WI38 (cell line): ENCODE results near the gene SNCB.
A peak's percentile ranks its signal among the peaks of the same experiment; 100 is the strongest.

ENCODE experiments used
- H3K4me3 ChIP-seq: 2 replicates; pipeline ENCODE4 v1.5.1; 2011; ENCODE audit warnings: low read depth, mild to moderate bottlenecking, control low read depth, low read length
- TF ChIP-seq, protein P1 (sequence below): IDR thresholded peaks from 2 replicates; pipeline ENCODE4 v1.5.1; 2012; ENCODE audit warnings: low read depth, mild to moderate bottlenecking, control low read depth, low read length

Gene SNCB

DNA sequence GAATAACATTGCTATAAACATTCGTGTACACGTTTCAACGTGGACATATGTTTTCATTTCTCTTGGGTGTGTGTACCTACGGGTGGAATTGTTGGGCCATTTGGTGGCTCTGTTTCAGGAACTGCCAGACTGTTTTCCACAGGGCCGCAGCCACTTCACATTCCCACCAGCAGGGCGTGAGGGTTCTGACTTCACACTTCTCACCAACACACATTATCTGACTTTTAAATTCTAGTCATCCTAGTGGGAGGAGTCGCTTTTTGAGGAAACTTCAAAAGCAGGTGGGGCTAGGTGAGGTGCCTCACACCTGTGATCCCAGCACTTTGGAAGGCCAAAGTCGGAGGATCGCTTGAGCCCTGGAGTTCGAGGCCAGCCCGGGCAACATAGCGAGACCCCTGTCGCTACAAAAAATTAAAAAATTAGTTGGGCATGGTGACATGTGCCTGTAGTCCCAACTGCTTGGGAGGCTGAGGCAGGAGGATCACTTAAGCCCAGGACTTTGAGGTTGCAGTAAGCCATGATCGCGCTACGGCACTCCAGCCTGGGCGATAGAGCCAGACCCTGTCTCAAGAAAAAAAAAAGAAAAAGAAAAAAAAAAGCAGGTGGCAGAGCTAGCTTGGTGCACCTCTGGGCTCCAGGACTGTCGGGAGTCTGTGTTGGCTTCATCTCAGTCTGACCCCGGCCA is 45.5 kb upstream of the SNCB start:
- TF ChIP-seq, protein P1, sequence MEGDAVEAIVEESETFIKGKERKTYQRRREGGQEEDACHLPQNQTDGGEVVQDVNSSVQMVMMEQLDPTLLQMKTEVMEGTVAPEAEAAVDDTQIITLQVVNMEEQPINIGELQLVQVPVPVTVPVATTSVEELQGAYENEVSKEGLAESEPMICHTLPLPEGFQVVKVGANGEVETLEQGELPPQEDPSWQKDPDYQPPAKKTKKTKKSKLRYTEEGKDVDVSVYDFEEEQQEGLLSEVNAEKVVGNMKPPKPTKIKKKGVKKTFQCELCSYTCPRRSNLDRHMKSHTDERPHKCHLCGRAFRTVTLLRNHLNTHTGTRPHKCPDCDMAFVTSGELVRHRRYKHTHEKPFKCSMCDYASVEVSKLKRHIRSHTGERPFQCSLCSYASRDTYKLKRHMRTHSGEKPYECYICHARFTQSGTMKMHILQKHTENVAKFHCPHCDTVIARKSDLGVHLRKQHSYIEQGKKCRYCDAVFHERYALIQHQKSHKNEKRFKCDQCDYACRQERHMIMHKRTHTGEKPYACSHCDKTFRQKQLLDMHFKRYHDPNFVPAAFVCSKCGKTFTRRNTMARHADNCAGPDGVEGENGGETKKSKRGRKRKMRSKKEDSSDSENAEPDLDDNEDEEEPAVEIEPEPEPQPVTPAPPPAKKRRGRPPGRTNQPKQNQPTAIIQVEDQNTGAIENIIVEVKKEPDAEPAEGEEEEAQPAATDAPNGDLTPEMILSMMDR, result peak; percentile 54
- no peak overlapping the region for H3K4me3 ChIP-seq

DNA sequence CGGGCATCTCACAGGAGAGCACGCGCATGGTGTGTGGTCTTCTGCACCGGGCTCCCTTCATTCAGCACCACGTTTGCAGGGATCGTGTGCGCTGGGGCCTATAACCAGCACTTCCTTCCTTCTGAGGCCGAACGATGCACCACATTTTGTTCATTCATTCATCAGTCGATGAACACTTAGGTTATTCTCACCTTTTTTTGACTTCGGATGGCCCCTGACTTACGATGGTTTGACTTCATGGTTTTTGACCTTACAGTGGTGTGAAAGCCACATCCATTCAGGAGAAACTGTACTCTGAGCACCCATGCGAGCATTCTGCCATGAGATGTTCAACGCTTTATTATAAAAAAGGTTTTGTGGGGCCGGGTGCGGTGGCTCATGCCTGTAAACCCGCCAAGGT is 44.5 kb upstream of the SNCB start:
- TF ChIP-seq, protein P1, result no peak
- H3K4me3 ChIP-seq, result no peak overlapping the region

DNA sequence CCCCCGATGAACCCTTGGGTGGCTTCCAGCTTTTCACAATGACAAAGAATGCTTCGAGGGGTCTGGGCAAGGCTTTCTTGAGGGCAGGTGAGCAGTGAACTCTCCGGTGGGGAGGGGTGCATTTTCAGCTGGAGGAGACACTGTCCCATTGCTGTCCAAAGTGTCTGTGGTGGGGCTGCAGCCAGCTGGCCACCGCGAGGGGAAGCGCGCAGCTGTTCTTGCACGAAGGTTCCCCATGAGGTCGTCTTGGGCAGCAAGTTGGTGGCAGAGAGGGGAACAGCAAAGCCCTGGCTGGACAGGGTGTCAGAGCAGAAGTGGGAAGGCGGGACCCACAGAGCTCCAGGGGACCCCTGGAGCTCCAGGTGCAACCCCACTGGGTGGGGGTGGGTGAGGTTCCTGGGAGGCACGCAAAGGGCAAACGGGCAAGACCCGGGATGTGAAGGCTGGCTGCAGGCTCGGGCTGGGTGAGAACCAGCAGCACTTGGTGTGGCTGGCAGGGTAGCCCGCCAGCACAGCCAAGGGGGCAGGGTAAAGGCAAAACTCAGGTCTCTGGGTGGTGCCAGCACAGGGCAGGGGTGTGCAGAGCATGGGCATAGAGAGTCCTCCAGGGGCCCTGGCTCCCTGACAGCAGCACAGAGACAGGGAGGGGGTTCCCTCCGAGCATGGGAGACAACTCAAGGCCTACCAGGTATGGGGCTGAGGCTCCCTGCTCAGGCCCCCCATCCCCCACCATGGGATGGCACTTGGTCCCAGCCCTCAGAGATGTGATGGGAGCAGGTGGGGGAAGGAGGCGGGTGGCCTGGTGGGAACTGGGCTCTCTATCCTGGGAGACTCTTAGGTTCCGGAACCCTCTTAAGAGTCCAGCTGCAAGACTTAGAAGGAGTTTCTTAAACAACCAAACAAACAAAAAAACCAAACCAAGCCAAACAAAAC is 43.6 kb upstream of the SNCB start:
- TF ChIP-seq, protein P1, result no peak
- no peak overlapping the region for H3K4me3 ChIP-seq

DNA sequence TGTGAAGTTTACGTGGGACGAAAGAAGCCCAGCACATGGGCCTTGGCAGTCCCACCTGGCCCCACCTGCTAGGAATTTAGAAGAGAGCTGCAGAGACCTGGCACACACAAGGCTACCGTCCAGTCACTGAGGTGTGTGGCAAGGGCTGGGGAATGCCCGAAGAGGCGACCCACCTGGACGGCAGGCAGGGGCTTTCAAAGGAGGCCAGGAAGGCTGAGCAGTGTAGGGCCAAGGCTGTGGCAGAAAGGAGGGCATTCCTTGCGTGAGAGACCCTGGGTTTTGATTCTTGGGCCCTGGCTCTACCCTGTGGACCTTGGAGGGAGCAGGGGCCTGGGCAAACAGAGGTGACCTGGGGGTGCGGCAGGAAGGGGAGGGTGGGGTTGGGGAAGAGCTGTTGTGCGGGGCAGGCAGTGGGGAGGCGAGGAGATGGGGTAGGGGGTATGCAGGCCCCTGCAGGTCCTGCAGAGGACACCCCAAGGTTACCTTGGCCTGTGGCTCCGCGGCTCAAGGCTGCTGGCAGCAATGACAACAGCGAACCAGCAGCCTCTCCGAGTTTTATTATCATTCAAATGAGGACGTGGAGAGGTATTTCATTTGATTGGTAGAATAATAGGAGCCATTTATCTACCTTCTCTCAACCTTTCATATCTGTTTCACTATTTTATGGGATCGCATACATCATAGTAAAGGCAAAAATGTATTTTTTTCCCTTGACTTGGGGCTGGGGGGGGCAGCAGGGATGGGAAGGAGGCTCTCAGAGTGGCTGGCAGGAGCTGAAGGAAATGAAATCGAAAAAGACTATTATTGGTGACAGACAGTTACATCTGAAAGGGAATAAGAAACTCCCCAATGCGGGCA is 41.8 kb upstream of the SNCB start:
- TF ChIP-seq, protein P1, result no peak
- no peak overlapping the region for H3K4me3 ChIP-seq

DNA sequence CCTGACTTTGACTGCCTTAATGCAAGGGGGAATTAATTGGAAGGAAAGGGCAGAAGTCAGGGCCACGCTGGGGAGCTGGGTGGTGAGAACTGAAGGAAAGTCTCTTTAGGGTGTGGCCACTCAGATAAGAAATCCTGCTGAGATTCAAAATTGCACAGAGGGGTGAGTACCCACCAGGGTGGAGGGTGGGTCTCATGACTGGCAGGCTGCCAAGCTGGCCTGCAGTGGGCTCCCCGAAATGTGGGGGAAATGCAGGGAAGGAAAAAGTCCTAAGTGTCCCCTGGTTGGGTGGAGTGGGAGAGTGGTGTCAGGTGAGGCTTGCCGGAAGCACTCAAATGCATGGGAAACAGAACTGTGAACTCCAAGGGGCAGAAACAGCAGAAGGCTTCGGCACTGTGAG is 41.1 kb upstream of the SNCB start:
- H3K4me3 ChIP-seq, result no peak overlapping the region
- TF ChIP-seq, protein P1, result no peak

DNA sequence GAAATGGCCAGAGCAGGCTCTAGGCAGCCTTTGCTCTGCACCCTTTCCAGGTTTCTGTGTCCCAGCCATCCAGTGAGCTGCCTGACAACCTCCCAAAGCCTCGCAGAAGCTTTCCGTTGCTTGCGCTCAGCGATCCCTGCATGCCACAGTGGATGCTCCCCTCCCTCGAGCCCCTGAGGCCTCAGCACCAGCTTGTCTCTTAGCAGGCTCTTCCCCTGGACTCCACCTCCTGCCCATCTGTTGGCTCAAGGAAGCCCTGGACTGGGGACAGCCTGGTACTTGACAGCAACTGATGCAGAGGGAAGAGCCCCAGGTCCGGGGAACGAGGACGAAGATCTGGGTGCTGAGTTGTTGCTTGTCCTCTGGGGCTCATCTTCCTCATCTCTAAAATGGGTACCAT is 40.1 kb upstream of the SNCB start:
- no peak overlapping the region for H3K4me3 ChIP-seq
- TF ChIP-seq, protein P1, result no peak
